PC-3 (cell line): Measurements from ENCODE around the gene DGLUCY. TPM values are rescaled to one million over a fixed set of nuclear protein-coding genes. Genes with fewer than 3 reads are reported as not detected.

Experiments
- ATAC-seq: fragments of 200-7000 bp; cut with Tn5 transposase; 2 replicates; pipeline ENCODE4 v1.9.1; 2020; ENCODE audit warnings: mild to moderate bottlenecking, moderate library complexity
- BruUV-seq: library from RNA; stranded (reverse); fragments of 400-500 nt; replicated peaks from 2 replicates; lab custom pipeline; 2021; lab: Mats Ljungman, UMichigan
- CTCF ChIA-PET: fragments of 300-600 bp; sonication (Branson Sonifier 250); formaldehyde crosslinking; loops from one replicate; lab custom pipeline; 2022; ENCODE audit warnings: antibody characterized with exemption; lab: Charles Lee
- POLR2A ChIA-PET: fragments of 300-600 bp; sonication (Branson Sonifier 250); formaldehyde crosslinking; loops from one replicate; lab custom pipeline; 2022; ENCODE audit warnings: antibody characterized with exemption; ENCODE audit not compliant: unreplicated experiment; lab: Charles Lee
- DNase-seq: peaks from one replicate; pipeline ENCODE4 v3.0.0-alpha.2; 2015
- H2AFZ ChIP-seq: fragments of 300-600 bp; sonication (generic); 2 replicates; pipeline ENCODE4 v1.6.0; 2016; ENCODE audit warnings: antibody characterized with exemption, low read length
- H3F3A ChIP-seq: fragments of 300-600 bp; sonication (generic); one replicate; pipeline ENCODE4 v1.6.0; 2017; ENCODE audit warnings: antibody characterized with exemption, low read length, control low read depth, mild to moderate bottlenecking; ENCODE audit not compliant: unreplicated experiment
- H3K27ac ChIP-seq: fragments of 300-600 bp; sonication (generic); 2 replicates; pipeline ENCODE4 v1.5.1; 2016; ENCODE audit warnings: mild to moderate bottlenecking, low read length
- H3K27me3 ChIP-seq: fragments of 300-600 bp; sonication (generic); 2 replicates; pipeline ENCODE4 v1.6.1; 2016; ENCODE audit warnings: low read length, mixed read lengths
- H3K36me3 ChIP-seq: fragments of 300-600 bp; sonication (generic); 2 replicates; pipeline ENCODE4 v1.6.1; 2016; ENCODE audit warnings: low read depth, mixed run types, low read length, mixed read lengths
- H3K4me1 ChIP-seq: fragments of 300-600 bp; sonication (generic); 2 replicates; pipeline ENCODE4 v1.5.1; 2016; ENCODE audit warnings: low read length; ENCODE audit not compliant: insufficient read depth
- H3K4me2 ChIP-seq: fragments of 300-600 bp; sonication (generic); 2 replicates; pipeline ENCODE4 v1.6.0; 2016; ENCODE audit warnings: low read length
- H3K4me3 ChIP-seq: fragments of 300-600 bp; sonication (generic); 2 replicates; pipeline ENCODE4 v1.5.1; 2016; ENCODE audit warnings: mild to moderate bottlenecking, low read length, mixed read lengths
- H3K79me2 ChIP-seq: fragments of 300-600 bp; sonication (generic); 2 replicates; pipeline ENCODE4 v1.6.1; 2017; ENCODE audit warnings: low read length, mixed read lengths
- H3K9ac ChIP-seq: fragments of 300-600 bp; sonication (generic); 2 replicates; pipeline ENCODE4 v1.6.0; 2016; ENCODE audit warnings: mild to moderate bottlenecking, low read length
- H3K9me2 ChIP-seq: fragments of 300-600 bp; sonication (generic); replicated peaks from 2 replicates; pipeline ENCODE4 v1.6.1; 2016; ENCODE audit warnings: mixed run types, low read length, mixed read lengths
- H3K9me3 ChIP-seq: fragments of 300-600 bp; sonication (generic); 2 replicates; pipeline ENCODE4 v1.6.1; 2016; ENCODE audit warnings: low read length, mixed read lengths
- H4K20me1 ChIP-seq: fragments of 300-600 bp; sonication (generic); 2 replicates; pipeline ENCODE4 v1.6.1; 2016; ENCODE audit warnings: low read length, mixed read lengths
- CTCF ChIP-seq: fragments of 300-600 bp; sonication (generic); conservative IDR thresholded peaks from 2 replicates; pipeline ENCODE4 v1.5.1; 2017; ENCODE audit warnings: antibody characterized with exemption, low read depth, mild to moderate bottlenecking, low read length
- EZH2 ChIP-seq: fragments of 300-600 bp; sonication (generic); IDR thresholded peaks from one replicate; pipeline ENCODE4 v1.6.1; 2017; ENCODE audit warnings: antibody characterized with exemption, mild to moderate bottlenecking, low read length; ENCODE audit not compliant: unreplicated experiment
- EZH2phosphoT487 ChIP-seq: fragments of 300-600 bp; sonication (generic); IDR thresholded peaks from 2 replicates; pipeline ENCODE4 v1.6.1; 2018; ENCODE audit warnings: mild to moderate bottlenecking, antibody characterized with exemption, low read length, borderline replicate concordance
- intact Hi-C: fragments of 100-400 bp; cut with micrococcal nuclease; formaldehyde crosslinking; loops from 2 replicates; pipeline ENCODE4 v1.9.0; 2023
- total RNA-seq: library from RNA; depleted of rRNA; stranded (reverse); fragments of >200 nt; gene quantifications from 2 replicates; pipeline ENCODE4 v1.2.3, GENCODE V29; 2014

The DGLUCY gene
- total RNA-seq, 1 experiment from 2014 or later: 0.84 TPM

GRCh38 chr14:91139776-91140175, 25.9 kb downstream of the DGLUCY start:
- intact Hi-C loops: loop anchor here (1.0 to 5.0 kb wide), 2 partner anchors 236 to 742 kb away; partner anchors contain the start of gene CALM1
- no peaks in the 10 kb centered on the region for H3K79me2 ChIP-seq
- H3K27ac ChIP-seq: no peak overlapping the region
- ATAC-seq (no peak), DNase-seq (no peak)
- BruUV-seq: no TSS peak
- H3K4me1 ChIP-seq: peaks cover 5% of the 10 kb centered on the region
- H3K27me3 ChIP-seq: no peaks in the 10 kb centered on the region
- no peaks in the 10 kb centered on the region for H3F3A ChIP-seq
- TF ChIP-seq EZH2 (no peak), CTCF (no peak), EZH2phosphoT487 (no peak)
- no peak overlapping the region for H3K9ac ChIP-seq
- H3K4me2 ChIP-seq: no peak overlapping the region
- no peaks in the 10 kb centered on the region for H4K20me1 ChIP-seq
- 0 out of 2 replicates have a peak overlapping the region, but pooled peaks have one; percentile 26 for H2AFZ ChIP-seq
- no peaks in the 10 kb centered on the region for H3K36me3 ChIP-seq
- ChIA-PET POLR2A (no interaction called here), CTCF (no interaction called here)
- H3K9me2 ChIP-seq: no peaks in the 10 kb centered on the region
- H3K9me3 ChIP-seq: no peaks in the 10 kb centered on the region
- H3K4me3 ChIP-seq: no peak overlapping the region

GRCh38 chr14:91140672-91141071, 26.8 kb downstream of the DGLUCY start:
- Histone ChIP-seq H3K4me2 (no peak overlapping the region), H3F3A (no peaks in the 10 kb centered on the region)

More at GRCh38 chr14:91140672-91141071, 26.8 kb downstream of the DGLUCY start:
- Histone ChIP-seq H3K9me3 (no peaks in the 10 kb centered on the region), H3K9ac (no peak overlapping the region), H2AFZ (no peak overlapping the region), H3K4me3 (no peak overlapping the region), H4K20me1 (no peaks in the 10 kb centered on the region), H3K27ac (no peak overlapping the region), H3K36me3 (no peaks in the 10 kb centered on the region), H3K4me1 (no peaks in the 10 kb centered on the region), H3K79me2 (no peaks in the 10 kb centered on the region), H3K9me2 (no peaks in the 10 kb centered on the region), H3K27me3 (no peaks in the 10 kb centered on the region)
- BruUV-seq: no TSS peak
- DNase-seq (peak; percentile 75), ATAC-seq (peak; percentile 94)
- TF ChIP-seq EZH2 (no peak), CTCF (peak; percentile 89)
- POLR2A ChIA-PET: no interaction called here
- intact Hi-C loops: loop anchor here (1.0 kb wide), 1 partner anchor 237 kb away; no protein-coding TSS in a partner anchor
- CTCF ChIA-PET: no interaction called here
